Activated T-cell treated with anti-CD3 and anti-CD28 coated beads for 48 hours (primary cell): Measurements from ENCODE around the gene USP8.
"Not testable (repeated sequence)": the region's sequence is repeated elsewhere in the genome, so short reads cannot be mapped to it uniquely, and the experiment has no call there.

ENCODE experiments used
- DNase-seq: peaks from one replicate; pipeline ENCODE4 v3.0.0-alpha.2; 2020; ENCODE audit warnings: low read depth

USP8 gene

GRCh38 chr15:50424066-50424890 is at the start of gene USP8:
Gene USP8 (plus strand): TSS chr15:50424405. CDS start chr15:50439074, 14,669 bp downstream.
- DNase-seq: peak; percentile 95

GRCh38 chr15:50377867-50378751 is 46.1 kb upstream of the USP8 start:
- no peak for DNase-seq

DNA sequence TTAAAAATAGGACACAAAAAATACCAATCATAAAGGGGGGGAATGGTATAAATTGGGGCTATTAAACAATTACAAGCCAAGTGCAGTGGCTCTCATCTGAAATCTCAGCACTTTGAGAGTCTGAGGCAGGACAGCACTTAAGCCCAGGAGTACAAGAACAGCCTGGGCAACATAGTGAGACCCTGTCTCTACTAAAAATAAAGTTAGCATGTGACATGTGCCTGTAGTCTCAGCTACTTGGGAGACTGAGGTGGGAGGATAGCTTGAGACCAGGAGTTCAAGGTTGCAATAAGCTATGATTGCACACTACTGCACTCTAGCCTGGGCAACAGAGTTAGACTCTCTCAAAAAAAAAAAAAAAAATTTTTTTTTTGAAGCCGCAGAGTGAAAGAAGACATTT is 45.4 kb upstream of the USP8 start:
- DNase-seq: no peak

DNA sequence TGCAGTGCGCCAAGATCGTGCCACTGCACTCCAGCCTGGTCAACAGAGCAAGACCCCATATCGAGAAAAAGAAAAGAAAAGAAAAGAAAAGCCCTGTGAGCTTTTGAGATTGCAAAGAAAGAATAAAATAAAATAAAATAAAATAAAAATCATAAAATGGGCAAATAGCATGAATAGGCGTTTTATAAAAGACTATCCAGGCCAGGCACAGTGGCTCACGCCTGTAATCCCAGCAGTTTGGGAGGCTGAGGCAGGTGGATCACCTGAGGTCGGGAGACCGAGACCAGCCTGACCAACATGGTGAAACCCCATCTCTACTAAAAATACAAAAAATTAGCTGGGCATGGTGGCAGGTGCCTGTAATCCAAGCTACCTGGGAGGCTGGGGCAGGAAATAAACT is 44.8 kb upstream of the USP8 start:
- not testable (repeated sequence) for DNase-seq

DNA sequence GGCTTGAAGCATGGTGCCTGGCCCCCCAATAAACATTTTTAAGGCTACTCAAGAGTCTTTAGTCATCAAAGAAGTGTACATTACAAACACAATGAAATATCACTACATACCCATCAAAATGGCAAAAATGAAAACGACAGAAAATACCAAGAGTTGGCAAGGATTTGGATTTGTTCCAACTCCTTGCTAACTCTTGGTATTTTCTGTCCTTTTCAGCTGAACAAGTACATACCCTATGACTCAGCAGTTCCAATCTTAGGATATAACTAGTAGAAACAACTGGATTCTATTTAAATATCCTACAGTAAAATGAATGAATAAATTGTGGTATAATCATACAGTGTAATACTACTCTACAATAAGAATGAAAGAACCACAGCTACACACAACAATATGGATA is 44.1 kb upstream of the USP8 start:
- no peak for DNase-seq

DNA sequence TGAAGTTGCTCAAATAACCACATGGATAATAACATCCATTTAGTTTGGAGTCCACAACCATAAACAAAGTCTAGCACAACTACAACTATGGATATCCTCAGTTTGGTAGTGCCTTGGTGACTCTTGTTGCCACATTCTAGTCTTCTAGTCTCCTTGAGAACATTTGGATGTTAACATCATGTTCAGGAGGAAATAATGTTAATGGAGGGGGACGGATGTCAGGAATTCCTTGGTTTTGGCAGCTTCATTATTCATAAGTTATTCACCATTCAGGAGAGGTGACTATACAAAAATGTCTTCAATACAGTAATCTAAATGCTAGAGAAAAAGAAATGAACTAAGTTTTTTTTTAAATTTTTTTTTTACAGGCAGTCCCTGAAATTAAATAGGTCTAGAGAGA is 42.8 kb upstream of the USP8 start:
- DNase-seq: no peak

DNA sequence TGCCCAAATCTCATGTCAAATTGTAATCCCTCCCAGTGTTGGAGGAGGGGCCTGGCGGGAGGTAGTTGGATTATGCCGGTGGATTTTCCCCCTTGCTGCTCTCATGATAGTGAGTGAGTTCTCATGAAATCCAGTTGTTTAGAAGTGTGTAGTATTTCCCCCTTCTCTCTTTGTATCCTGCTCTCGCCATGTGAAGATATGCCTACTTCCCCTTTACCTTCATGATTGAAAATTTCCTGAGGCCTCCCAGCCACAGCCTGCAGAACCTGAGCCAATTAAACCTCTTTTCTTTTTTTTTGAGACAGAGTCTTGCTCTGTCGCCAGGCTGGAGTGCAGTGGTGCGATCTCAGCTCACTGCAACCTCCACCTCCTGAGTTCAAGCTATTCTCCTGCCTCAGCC is 41.8 kb upstream of the USP8 start:
- DNase-seq: not testable (repeated sequence)

DNA sequence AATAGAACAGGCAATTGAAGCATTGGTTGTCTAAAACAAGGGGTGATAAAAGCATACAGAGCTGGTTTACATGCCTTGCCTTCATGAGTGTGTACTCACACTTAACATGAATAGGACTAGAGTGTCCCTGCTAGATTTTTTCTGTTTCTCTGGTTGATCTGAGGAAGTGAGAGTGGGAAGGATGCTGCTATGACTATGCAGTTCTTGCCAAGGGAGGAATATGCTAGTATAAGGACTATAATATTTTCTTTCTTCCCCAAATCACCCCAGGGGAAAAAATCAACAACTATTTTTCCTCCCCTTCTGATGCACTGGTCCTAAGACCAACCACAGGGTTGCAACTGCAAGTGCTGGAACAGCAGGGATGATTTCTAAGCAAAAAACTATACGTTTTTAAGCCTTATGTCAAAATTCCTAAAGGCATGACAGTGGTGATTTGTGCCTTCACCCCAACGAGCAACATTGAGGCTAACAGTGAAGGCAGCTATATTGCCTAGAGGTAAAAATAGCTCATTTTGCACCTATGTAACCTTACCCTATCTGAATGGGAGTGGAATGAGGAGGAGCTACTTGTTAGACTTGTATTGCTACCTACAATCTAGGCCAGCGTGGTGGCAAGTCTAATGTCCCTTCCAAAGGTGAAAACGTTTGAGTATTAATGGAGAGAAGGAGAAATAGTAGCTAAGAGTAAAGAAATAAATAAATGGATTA is 33.5 kb upstream of the USP8 start:
- no peak for DNase-seq

DNA sequence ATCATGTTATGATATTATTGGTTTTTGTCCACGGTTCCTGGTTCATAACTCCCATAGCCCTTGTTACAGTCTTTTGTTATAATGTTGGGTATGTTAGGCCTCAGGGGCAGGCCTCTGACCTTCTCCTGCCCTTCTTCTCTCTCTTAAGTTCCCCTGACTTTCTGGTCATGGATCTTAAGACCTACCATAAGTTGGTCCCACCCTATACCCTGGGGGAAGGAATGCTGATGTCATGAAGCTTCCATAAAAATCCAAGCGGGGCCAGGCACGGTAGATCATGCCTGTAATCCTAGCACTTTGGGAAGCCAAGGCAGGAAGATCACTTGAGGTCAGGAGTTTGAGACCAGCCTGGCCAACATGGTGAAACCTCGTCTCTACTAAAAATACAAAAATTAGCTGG is 32.6 kb upstream of the USP8 start:
- DNase-seq: not testable (repeated sequence)

DNA sequence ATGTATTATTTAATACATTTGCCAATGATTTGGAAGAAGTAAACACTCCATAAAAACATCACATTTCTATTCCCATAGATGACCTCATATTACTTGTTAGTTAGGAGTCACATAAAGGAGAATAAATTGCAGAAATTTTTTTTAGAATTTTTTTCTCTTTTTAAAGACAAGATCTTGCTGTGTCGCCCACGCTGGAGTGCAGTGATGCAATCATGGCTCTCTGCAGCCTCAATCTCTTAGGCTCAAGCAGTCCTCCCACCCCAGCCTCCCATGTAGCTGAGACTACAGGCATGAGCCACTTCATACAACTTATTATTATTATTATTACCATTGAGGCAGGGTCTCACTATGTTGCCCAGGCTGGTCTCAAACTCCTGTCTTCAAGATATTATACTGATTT is 12.3 kb upstream of the USP8 start:
- DNase-seq: no peak

- DNase-seq: no peak
Observed at GRCh38 chr15:50414624-50415023, 9.6 kb upstream of the USP8 start.

- no peak for DNase-seq
Observed at GRCh38 chr15:50415752-50416404, 8.3 kb upstream of the USP8 start.

- no peak for DNase-seq
Observed at GRCh38 chr15:50416890-50417289, 7.3 kb upstream of the USP8 start.

- DNase-seq: no peak
Observed at GRCh38 chr15:50418041-50418583, 6.1 kb upstream of the USP8 start.

GRCh38 chr15:50425219-50425618 is 1.0 kb downstream of the USP8 start:
- no peak for DNase-seq

- DNase-seq: not testable (repeated sequence)
Observed at GRCh38 chr15:50425678-50426246, 1.6 kb downstream of the USP8 start.

- no peak for DNase-seq
Observed at GRCh38 chr15:50426428-50426827, 2.2 kb downstream of the USP8 start.

DNA sequence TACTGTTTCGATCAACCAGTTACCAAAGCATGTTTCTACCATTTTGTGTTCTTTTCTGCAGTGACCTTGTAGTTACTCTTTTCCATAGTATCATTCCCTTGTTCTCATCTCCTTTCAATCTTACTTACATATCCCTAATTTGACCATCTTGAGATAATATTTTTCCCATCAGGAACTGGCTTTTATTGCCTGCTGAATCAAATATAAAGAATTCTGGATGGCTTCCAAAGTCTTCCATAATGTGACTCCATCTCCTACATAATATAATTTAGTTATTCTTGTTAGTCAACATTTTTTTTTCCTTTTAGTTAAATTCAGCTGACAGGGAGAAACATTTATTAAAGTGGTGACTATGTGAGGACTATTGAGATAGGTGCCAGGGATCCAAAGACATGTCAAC is 7.0 kb downstream of the USP8 start:
- DNase-seq: no peak

DNA sequence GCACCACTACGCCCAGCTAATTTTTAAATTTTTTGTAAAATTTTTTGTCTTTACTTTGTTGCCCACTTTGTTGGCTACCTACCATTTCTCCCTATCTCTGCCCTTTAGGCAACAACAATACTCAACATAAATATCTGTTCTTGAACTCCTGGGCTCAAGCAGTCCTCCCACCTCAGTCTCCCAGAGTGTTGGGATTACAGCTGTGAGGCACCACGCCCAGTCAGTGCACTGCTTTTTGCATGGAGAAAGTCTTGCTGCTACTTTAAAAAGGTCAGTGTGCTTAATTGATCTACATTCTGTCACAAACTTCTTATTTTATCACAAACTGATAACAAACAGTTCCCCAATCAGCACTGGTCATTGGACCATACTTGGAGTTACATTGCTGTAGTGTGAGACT is 8.0 kb downstream of the USP8 start:
- DNase-seq: no peak

GRCh38 chr15:50435772-50436171 is 11.6 kb downstream of the USP8 start:
- DNase-seq: no peak

DNA sequence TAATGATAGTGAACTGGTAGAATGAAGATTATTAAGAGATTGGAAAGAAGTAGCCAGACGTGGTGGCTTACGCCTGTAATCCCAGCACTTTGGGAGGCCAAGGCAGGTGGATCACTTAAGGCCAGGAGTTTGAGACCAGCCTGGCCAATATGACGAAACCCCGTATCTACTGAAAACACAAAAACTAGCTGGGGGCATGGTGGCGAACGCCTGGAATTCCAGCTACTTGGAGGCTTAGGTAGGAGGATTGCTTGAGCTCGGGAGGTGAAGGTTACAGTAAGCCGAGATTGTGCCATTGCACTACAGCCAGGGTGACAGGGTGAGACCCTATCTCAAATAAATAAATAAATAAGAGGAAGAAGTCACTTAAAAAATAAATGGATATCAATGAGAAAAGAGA is 14.0 kb downstream of the USP8 start:
- DNase-seq: no peak
